GM12878 (cell line): Measurements from ENCODE around the gene MCC.

ENCODE experiments used
- CHD2 ChIP-seq: IDR thresholded peaks from 2 replicates; pipeline ENCODE4 v1.6.1; 2011; ENCODE audit warnings: low read depth, low read length, improper control_type of control experiment, borderline replicate concordance
- CREB1 ChIP-seq: IDR thresholded peaks from 2 replicates; pipeline ENCODE4 v1.6.1; 2012; ENCODE audit warnings: low read depth, mild to moderate bottlenecking, inconsistent platforms
- JUND ChIP-seq: IDR thresholded peaks from 2 replicates; pipeline ENCODE4 v1.6.1; 2012; ENCODE audit warnings: low read depth, mild to moderate bottlenecking, low read length, improper control_type of control experiment, moderate library complexity
- POLR2A ChIP-seq: IDR thresholded peaks from 2 replicates; pipeline ENCODE4 v1.6.1; 2011; ENCODE audit warnings: low read depth, mild to moderate bottlenecking, low read length
- SIN3A ChIP-seq: IDR thresholded peaks from 2 replicates; pipeline ENCODE4 v1.6.1; 2012; ENCODE audit warnings: low read depth, low read length, improper control_type of control experiment
- SMC3 ChIP-seq: IDR thresholded peaks from 2 replicates; pipeline ENCODE4 v1.6.1; 2011; ENCODE audit warnings: low read length, improper control_type of control experiment, borderline replicate concordance
- TCF7 ChIP-seq: IDR thresholded peaks from 2 replicates; pipeline ENCODE4 v1.6.1; 2014; ENCODE audit warnings: antibody characterized with exemption, borderline replicate concordance
- ZNF24 ChIP-seq: fragments of 450-650 bp; IDR thresholded peaks from 2 replicates; pipeline ENCODE4 v1.6.1; 2017; ENCODE audit warnings: antibody characterized with exemption, mild to moderate bottlenecking
- ZNF622 ChIP-seq: fragments of 450-650 bp; IDR thresholded peaks from 2 replicates; pipeline ENCODE4 v1.6.1; 2017; ENCODE audit warnings: mild to moderate bottlenecking, inconsistent platforms
- ZZZ3 ChIP-seq: IDR thresholded peaks from 2 replicates; pipeline ENCODE4 v1.6.1; 2011; ENCODE audit warnings: low read depth; ENCODE audit not compliant: control insufficient read depth, insufficient read length
- TF ChIP-seq, protein P1 (sequence below), 3 experiments: IDR thresholded peaks in 2 of 3; conservative IDR thresholded peaks in 1 of 3; 2 replicates each; pipeline ENCODE4 v1.5.1; 2011; ENCODE audit warnings: low read depth in 3 of 3, low read length in 3 of 3, mild to moderate bottlenecking in 3 of 3, control low read depth in 2 of 3, moderate library complexity in 2 of 3, inconsistent platforms in 1 of 3, mixed read lengths in 1 of 3; ENCODE audit not compliant: control insufficient read depth in 2 of 3, insufficient read depth in 1 of 3; ENCODE audit errors: extremely low read depth in 1 of 3
- TF ChIP-seq, protein P2 (sequence below): fragments of 450-650 bp; IDR thresholded peaks from 2 replicates; pipeline ENCODE4 v1.6.1; 2017; ENCODE audit warnings: mild to moderate bottlenecking, moderate library complexity
- TF ChIP-seq, protein P3 (sequence below): IDR thresholded peaks from 2 replicates; pipeline ENCODE4 v1.6.1; 2012; ENCODE audit warnings: mild to moderate bottlenecking, low read depth, low read length

DNA sequence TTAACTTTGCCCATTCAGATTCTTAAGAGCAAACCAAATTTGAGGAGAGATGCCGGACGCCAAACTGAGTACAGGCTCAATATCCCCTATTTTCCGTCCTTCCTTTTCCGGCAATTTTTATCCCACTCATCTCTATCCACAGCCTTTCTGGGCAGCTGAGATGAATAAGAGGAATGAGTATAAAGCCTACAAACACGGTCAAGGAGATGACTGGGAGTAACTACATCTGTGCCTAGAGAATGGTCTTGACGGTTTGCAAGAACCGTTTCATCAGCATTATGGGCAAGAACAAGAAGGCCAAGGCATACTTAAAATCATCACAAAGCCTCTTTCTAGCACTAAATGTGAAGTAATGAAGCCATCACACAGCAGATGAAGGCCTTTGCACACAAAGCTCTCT, 284.3 kb downstream of the MCC start:
- TF ChIP-seq POLR2A (no peak), SMC3 (no peak), SIN3A (no peak), ZZZ3 (no peak), TCF7 (no peak), CREB1 (no peak), CHD2 (no peak), ZNF24 (no peak), JUND (no peak), ZNF622 (no peak)
- TF ChIP-seq, protein P1, sequence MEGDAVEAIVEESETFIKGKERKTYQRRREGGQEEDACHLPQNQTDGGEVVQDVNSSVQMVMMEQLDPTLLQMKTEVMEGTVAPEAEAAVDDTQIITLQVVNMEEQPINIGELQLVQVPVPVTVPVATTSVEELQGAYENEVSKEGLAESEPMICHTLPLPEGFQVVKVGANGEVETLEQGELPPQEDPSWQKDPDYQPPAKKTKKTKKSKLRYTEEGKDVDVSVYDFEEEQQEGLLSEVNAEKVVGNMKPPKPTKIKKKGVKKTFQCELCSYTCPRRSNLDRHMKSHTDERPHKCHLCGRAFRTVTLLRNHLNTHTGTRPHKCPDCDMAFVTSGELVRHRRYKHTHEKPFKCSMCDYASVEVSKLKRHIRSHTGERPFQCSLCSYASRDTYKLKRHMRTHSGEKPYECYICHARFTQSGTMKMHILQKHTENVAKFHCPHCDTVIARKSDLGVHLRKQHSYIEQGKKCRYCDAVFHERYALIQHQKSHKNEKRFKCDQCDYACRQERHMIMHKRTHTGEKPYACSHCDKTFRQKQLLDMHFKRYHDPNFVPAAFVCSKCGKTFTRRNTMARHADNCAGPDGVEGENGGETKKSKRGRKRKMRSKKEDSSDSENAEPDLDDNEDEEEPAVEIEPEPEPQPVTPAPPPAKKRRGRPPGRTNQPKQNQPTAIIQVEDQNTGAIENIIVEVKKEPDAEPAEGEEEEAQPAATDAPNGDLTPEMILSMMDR (IDR thresholded peaks at IDR 0.05 in 2 of 3, conservative IDR thresholded peaks at IDR 0.05 in 1 of 3; ENCODE audit: control insufficient read depth in 2 of 3, extremely low read depth in 1 of 3, insufficient read depth in 1 of 3, low read depth in 3 of 3, low read length in 3 of 3), result no peak
- TF ChIP-seq, protein P2, sequence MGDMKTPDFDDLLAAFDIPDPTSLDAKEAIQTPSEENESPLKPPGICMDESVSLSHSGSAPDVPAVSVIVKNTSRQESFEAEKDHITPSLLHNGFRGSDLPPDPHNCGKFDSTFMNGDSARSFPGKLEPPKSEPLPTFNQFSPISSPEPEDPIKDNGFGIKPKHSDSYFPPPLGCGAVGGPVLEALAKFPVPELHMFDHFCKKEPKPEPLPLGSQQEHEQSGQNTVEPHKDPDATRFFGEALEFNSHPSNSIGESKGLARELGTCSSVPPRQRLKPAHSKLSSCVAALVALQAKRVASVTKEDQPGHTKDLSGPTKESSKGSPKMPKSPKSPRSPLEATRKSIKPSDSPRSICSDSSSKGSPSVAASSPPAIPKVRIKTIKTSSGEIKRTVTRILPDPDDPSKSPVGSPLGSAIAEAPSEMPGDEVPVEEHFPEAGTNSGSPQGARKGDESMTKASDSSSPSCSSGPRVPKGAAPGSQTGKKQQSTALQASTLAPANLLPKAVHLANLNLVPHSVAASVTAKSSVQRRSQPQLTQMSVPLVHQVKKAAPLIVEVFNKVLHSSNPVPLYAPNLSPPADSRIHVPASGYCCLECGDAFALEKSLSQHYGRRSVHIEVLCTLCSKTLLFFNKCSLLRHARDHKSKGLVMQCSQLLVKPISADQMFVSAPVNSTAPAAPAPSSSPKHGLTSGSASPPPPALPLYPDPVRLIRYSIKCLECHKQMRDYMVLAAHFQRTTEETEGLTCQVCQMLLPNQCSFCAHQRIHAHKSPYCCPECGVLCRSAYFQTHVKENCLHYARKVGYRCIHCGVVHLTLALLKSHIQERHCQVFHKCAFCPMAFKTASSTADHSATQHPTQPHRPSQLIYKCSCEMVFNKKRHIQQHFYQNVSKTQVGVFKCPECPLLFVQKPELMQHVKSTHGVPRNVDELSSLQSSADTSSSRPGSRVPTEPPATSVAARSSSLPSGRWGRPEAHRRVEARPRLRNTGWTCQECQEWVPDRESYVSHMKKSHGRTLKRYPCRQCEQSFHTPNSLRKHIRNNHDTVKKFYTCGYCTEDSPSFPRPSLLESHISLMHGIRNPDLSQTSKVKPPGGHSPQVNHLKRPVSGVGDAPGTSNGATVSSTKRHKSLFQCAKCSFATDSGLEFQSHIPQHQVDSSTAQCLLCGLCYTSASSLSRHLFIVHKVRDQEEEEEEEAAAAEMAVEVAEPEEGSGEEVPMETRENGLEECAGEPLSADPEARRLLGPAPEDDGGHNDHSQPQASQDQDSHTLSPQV, result no peak
- TF ChIP-seq, protein P3, sequence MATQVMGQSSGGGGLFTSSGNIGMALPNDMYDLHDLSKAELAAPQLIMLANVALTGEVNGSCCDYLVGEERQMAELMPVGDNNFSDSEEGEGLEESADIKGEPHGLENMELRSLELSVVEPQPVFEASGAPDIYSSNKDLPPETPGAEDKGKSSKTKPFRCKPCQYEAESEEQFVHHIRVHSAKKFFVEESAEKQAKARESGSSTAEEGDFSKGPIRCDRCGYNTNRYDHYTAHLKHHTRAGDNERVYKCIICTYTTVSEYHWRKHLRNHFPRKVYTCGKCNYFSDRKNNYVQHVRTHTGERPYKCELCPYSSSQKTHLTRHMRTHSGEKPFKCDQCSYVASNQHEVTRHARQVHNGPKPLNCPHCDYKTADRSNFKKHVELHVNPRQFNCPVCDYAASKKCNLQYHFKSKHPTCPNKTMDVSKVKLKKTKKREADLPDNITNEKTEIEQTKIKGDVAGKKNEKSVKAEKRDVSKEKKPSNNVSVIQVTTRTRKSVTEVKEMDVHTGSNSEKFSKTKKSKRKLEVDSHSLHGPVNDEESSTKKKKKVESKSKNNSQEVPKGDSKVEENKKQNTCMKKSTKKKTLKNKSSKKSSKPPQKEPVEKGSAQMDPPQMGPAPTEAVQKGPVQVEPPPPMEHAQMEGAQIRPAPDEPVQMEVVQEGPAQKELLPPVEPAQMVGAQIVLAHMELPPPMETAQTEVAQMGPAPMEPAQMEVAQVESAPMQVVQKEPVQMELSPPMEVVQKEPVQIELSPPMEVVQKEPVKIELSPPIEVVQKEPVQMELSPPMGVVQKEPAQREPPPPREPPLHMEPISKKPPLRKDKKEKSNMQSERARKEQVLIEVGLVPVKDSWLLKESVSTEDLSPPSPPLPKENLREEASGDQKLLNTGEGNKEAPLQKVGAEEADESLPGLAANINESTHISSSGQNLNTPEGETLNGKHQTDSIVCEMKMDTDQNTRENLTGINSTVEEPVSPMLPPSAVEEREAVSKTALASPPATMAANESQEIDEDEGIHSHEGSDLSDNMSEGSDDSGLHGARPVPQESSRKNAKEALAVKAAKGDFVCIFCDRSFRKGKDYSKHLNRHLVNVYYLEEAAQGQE, result no peak
